Neural cell (in vitro differentiated cells): Measurements from ENCODE around the gene APOBEC3H. TPM values are rescaled to one million over a fixed set of nuclear protein-coding genes. Genes with fewer than 3 reads are reported as not detected.
"Not testable (repeated sequence)": the region's sequence is repeated elsewhere in the genome, so short reads cannot be mapped to it uniquely, and the experiment has no call there.

ENCODE experiments used
- H2AFZ ChIP-seq: fragments of 200-600, 300-800 bp; sonication (generic), shearing (Covaris generic); 2 replicates; pipeline ENCODE4 v1.6.0; 2014; ENCODE audit warnings: low read depth, mild to moderate bottlenecking, antibody characterized with exemption, low read length, moderate library complexity
- H3F3A ChIP-seq: fragments of 200-600 bp; shearing (Covaris generic); 2 replicates; pipeline ENCODE4 v1.6.1; 2016; ENCODE audit warnings: mild to moderate bottlenecking, moderate library complexity, mixed read lengths, antibody characterized with exemption, low read length; ENCODE audit not compliant: insufficient read depth, poor library complexity, severe bottlenecking
- H3K27ac ChIP-seq: fragments of 200-600, 300-800 bp; sonication (generic), shearing (Covaris generic); 2 replicates; pipeline ENCODE4 v1.5.1; 2014; ENCODE audit warnings: mild to moderate bottlenecking, low read length, moderate library complexity
- H3K27me3 ChIP-seq: fragments of 300-800, 200-600 bp; sonication (generic), shearing (Covaris generic); 2 replicates; pipeline ENCODE4 v1.6.0; 2014; ENCODE audit warnings: mild to moderate bottlenecking, low read depth, low read length, moderate library complexity; ENCODE audit not compliant: insufficient read depth
- H3K36me3 ChIP-seq: fragments of 300-800, 200-600 bp; sonication (generic), shearing (Covaris generic); 2 replicates; pipeline ENCODE4 v1.5.1; 2014; ENCODE audit warnings: mild to moderate bottlenecking, antibody characterized with exemption, low read length, moderate library complexity; ENCODE audit not compliant: insufficient read depth
- H3K4me2 ChIP-seq: fragments of 300-800, 200-600 bp; sonication (generic), shearing (Covaris generic); 2 replicates; pipeline ENCODE4 v1.6.0; 2014; ENCODE audit warnings: mild to moderate bottlenecking, low read length
- H3K4me3 ChIP-seq: fragments of 300-800, 200-600 bp; sonication (generic), shearing (Covaris generic); 2 replicates; pipeline ENCODE4 v1.5.1; 2014; ENCODE audit warnings: mild to moderate bottlenecking, low read length, moderate library complexity
- H3K79me2 ChIP-seq: fragments of 200-600 bp; shearing (Covaris generic); replicated peaks from 2 replicates; pipeline ENCODE4 v1.6.0; 2014; ENCODE audit warnings: mild to moderate bottlenecking, low read length, moderate library complexity; ENCODE audit not compliant: insufficient read depth
- H3K9ac ChIP-seq: fragments of 300-800, 200-600 bp; sonication (generic), shearing (Covaris generic); 2 replicates; pipeline ENCODE4 v1.6.1; 2016; ENCODE audit warnings: mild to moderate bottlenecking, low read length, mixed read lengths
- H3K9me2 ChIP-seq: fragments of 200-600 bp; shearing (Covaris generic); 2 replicates; pipeline ENCODE4 v1.6.1; 2016; ENCODE audit warnings: mild to moderate bottlenecking, low read length, mixed read lengths; ENCODE audit not compliant: insufficient read depth
- H3K9me3 ChIP-seq: fragments of 200-600, 300-800 bp; sonication (generic), shearing (Covaris generic); 2 replicates; pipeline ENCODE4 v1.6.1; 2016; ENCODE audit warnings: mild to moderate bottlenecking, mixed run types, low read length, moderate library complexity, mixed read lengths
- H4K20me1 ChIP-seq: fragments of 200-600 bp; shearing (Covaris generic); 2 replicates; pipeline ENCODE4 v1.6.1; 2016; ENCODE audit warnings: mild to moderate bottlenecking, mixed run types; ENCODE audit not compliant: insufficient read depth
- EP300 ChIP-seq: fragments of 450-650 bp; conservative IDR thresholded peaks from 2 replicates; pipeline ENCODE4 v1.6.1; 2014; ENCODE audit warnings: antibody characterized with exemption, mild to moderate bottlenecking, moderate library complexity; ENCODE audit not compliant: poor library complexity, severe bottlenecking
- EZH2 ChIP-seq: fragments of 200-600, 300-800 bp; shearing (Covaris generic), sonication (generic); IDR thresholded peaks from 2 replicates; pipeline ENCODE4 v1.6.1; 2014; ENCODE audit warnings: antibody characterized with exemption, low read length, borderline replicate concordance, mild to moderate bottlenecking; ENCODE audit not compliant: insufficient read depth, poor library complexity, severe bottlenecking
- MXI1 ChIP-seq: fragments of 450-650 bp; conservative IDR thresholded peaks from 2 replicates; pipeline ENCODE4 v1.6.1; 2014; ENCODE audit warnings: antibody characterized with exemption, mild to moderate bottlenecking; ENCODE audit not compliant: poor library complexity, severe bottlenecking
- POLR2AphosphoS5 ChIP-seq: IDR thresholded peaks from 2 replicates; pipeline ENCODE4 v1.6.1; 2012
- RAD21 ChIP-seq: fragments of 450-650 bp; conservative IDR thresholded peaks from 2 replicates; pipeline ENCODE4 v1.6.1; 2014; ENCODE audit warnings: antibody characterized with exemption, mild to moderate bottlenecking, moderate library complexity
- SMC3 ChIP-seq: fragments of 450-650 bp; conservative IDR thresholded peaks from 2 replicates; pipeline ENCODE4 v1.6.1; 2014; ENCODE audit warnings: antibody characterized with exemption, mild to moderate bottlenecking, moderate library complexity; ENCODE audit not compliant: poor library complexity
- TAF1 ChIP-seq: IDR thresholded peaks from 2 replicates; pipeline ENCODE4 v1.6.1; 2012; ENCODE audit warnings: low read depth
- polyA plus RNA-seq: library from polyadenylated mRNA; depleted of rRNA; stranded (reverse); fragments of >200 nt; gene quantifications from 2 replicates; pipeline ENCODE4 v1.2.3, GENCODE V29; 2014
- TF ChIP-seq, protein P1 (sequence below): fragments of 450-650 bp; IDR thresholded peaks from 2 replicates; pipeline ENCODE4 v1.5.1; 2014; ENCODE audit warnings: antibody characterized with exemption, mild to moderate bottlenecking, moderate library complexity; ENCODE audit not compliant: poor library complexity, severe bottlenecking
- TF ChIP-seq, protein P2 (sequence below): IDR thresholded peaks from 2 replicates; pipeline ENCODE4 v1.6.1; 2012; ENCODE audit warnings: borderline replicate concordance

The APOBEC3H gene
- polyA plus RNA-seq, 1 donor from 2014 or later: not detected

DNA sequence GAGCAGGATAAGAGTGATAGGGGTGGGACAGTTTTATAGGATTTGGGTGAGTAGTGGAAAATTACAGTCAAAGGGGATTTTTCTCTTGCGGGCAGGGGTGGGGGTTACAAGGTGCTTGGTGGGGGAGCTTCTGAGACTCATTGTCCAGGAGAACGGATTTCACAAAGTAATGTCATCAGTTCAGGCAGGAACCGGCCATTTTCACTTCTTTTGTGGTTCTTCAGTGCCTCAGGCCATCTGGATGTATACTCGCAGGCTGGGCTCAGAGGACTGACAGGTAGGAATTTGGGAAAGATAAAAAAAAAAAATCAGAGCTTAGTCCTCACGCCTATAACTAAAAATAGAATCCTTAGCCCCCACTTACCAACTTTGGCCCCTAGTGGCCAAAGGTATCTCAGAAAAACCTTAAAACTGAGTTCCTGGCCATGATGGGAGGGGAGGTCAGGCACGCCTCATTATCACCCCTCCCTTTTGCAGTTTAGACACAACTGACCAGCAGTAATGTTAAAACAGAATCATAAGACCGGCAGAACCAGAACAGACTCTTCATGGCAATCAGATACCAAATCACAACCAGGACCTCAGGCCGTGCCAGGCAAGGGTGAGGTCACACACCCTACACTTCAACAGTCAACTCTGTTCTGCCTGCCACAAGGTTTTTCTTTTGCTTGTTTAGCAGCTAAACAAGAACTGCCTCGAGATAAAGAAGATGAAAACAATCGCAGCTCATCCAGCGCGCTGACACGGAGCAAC, 28.8 kb upstream of the APOBEC3H start:
- Histone ChIP-seq H3K79me2 (no peaks in the 10 kb centered on the region), H3K36me3 (no peaks in the 10 kb centered on the region), H2AFZ (no peak overlapping the region), H3K4me3 (no peak overlapping the region), H4K20me1 (no peaks in the 10 kb centered on the region), H3K9me3 (no peaks in the 10 kb centered on the region), H3K27ac (no peak overlapping the region), H3F3A (no peaks in the 10 kb centered on the region), H3K27me3 (no peaks in the 10 kb centered on the region), H3K4me2 (no peak overlapping the region), H3K9ac (no peak overlapping the region), H3K9me2 (no peaks in the 10 kb centered on the region)
- no peak for TF ChIP-seq TAF1
- no peak for TF ChIP-seq SMC3
- TF ChIP-seq, protein P1, sequence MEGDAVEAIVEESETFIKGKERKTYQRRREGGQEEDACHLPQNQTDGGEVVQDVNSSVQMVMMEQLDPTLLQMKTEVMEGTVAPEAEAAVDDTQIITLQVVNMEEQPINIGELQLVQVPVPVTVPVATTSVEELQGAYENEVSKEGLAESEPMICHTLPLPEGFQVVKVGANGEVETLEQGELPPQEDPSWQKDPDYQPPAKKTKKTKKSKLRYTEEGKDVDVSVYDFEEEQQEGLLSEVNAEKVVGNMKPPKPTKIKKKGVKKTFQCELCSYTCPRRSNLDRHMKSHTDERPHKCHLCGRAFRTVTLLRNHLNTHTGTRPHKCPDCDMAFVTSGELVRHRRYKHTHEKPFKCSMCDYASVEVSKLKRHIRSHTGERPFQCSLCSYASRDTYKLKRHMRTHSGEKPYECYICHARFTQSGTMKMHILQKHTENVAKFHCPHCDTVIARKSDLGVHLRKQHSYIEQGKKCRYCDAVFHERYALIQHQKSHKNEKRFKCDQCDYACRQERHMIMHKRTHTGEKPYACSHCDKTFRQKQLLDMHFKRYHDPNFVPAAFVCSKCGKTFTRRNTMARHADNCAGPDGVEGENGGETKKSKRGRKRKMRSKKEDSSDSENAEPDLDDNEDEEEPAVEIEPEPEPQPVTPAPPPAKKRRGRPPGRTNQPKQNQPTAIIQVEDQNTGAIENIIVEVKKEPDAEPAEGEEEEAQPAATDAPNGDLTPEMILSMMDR: no peak
- no peak for TF ChIP-seq EZH2
- TF ChIP-seq RAD21: no peak
- TF ChIP-seq, protein P2, sequence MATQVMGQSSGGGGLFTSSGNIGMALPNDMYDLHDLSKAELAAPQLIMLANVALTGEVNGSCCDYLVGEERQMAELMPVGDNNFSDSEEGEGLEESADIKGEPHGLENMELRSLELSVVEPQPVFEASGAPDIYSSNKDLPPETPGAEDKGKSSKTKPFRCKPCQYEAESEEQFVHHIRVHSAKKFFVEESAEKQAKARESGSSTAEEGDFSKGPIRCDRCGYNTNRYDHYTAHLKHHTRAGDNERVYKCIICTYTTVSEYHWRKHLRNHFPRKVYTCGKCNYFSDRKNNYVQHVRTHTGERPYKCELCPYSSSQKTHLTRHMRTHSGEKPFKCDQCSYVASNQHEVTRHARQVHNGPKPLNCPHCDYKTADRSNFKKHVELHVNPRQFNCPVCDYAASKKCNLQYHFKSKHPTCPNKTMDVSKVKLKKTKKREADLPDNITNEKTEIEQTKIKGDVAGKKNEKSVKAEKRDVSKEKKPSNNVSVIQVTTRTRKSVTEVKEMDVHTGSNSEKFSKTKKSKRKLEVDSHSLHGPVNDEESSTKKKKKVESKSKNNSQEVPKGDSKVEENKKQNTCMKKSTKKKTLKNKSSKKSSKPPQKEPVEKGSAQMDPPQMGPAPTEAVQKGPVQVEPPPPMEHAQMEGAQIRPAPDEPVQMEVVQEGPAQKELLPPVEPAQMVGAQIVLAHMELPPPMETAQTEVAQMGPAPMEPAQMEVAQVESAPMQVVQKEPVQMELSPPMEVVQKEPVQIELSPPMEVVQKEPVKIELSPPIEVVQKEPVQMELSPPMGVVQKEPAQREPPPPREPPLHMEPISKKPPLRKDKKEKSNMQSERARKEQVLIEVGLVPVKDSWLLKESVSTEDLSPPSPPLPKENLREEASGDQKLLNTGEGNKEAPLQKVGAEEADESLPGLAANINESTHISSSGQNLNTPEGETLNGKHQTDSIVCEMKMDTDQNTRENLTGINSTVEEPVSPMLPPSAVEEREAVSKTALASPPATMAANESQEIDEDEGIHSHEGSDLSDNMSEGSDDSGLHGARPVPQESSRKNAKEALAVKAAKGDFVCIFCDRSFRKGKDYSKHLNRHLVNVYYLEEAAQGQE: no peak
- TF ChIP-seq POLR2AphosphoS5: no peak
- no peak for TF ChIP-seq MXI1
- TF ChIP-seq EP300: no peak

DNA sequence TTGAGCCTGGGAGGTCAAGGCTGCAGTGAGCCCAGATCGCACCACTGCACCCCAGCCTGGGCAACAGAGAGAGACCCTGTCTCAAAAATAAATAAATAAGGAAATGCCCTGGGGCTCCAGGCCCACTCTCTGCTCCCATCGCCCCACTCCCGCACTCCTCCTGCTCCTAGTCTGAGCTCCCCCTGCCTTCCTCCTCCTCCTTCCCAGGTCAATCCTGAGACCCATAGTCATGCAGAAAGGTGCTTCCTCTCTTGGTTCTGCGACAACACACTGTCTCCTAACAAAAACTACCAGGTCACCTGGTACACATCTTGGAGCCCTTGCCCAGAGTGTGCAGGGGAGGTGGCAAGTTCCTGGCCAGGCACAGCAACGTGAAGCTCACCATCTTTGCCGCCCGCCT, 26.9 kb upstream of the APOBEC3H start:
- Histone ChIP-seq H3K4me3 (no peak overlapping the region), H3K9ac (no peak overlapping the region), H4K20me1 (no peaks in the 10 kb centered on the region), H3K27ac (no peak overlapping the region), H3F3A (no peaks in the 10 kb centered on the region), H3K27me3 (no peaks in the 10 kb centered on the region), H3K9me2 (no peaks in the 10 kb centered on the region), H3K79me2 (no peaks in the 10 kb centered on the region), H2AFZ (no peak overlapping the region), H3K9me3 (no peaks in the 10 kb centered on the region), H3K36me3 (no peaks in the 10 kb centered on the region), H3K4me2 (no peak overlapping the region)
- TF ChIP-seq EZH2 (no peak), RAD21 (no peak), EP300 (no peak), SMC3 (no peak), TAF1 (no peak), POLR2AphosphoS5 (no peak), MXI1 (no peak)
- TF ChIP-seq, protein P1: no peak
- TF ChIP-seq, protein P2: no peak

DNA sequence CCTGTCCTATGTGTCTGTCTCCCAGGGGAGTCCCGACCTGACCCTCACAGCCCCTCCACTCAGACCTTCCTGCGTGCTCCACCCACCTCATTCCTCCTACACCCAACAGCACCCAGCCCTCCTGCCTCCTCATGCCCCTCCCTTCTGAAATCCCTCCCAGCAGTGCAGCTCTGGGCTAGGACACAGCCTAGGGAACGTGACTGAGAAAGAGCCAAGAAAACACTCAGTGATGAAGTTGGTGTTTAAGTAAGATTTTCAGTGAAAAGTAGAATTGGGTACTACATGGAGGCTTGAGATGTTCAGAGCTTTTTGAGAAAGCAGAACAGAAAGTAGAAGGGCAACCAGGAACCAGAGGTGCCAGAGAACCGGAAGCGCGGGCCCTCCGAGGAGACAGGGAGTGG, 24.5 kb upstream of the APOBEC3H start:
- H3K4me3 ChIP-seq, H3K36me3 ChIP-seq, H4K20me1 ChIP-seq, H3K27ac ChIP-seq, H3K9me3 ChIP-seq, H3K4me2 ChIP-seq, H2AFZ ChIP-seq, H3K79me2 ChIP-seq, H3K9me2 ChIP-seq, H3F3A ChIP-seq, H3K27me3 ChIP-seq, H3K9ac ChIP-seq: not testable (repeated sequence)
